ENCODE measurements around the gene TMEM95. TPM values are rescaled to one million over a fixed set of nuclear protein-coding genes. Genes with fewer than 3 reads are reported as not detected.
"Not testable (repeated sequence)": the region's sequence is repeated elsewhere in the genome, so short reads cannot be mapped to it uniquely, and the experiment has no call there.

The TMEM95 gene
- total and polyA plus RNA-seq, 2 experiments from 2014 or later: not detected

DNA sequence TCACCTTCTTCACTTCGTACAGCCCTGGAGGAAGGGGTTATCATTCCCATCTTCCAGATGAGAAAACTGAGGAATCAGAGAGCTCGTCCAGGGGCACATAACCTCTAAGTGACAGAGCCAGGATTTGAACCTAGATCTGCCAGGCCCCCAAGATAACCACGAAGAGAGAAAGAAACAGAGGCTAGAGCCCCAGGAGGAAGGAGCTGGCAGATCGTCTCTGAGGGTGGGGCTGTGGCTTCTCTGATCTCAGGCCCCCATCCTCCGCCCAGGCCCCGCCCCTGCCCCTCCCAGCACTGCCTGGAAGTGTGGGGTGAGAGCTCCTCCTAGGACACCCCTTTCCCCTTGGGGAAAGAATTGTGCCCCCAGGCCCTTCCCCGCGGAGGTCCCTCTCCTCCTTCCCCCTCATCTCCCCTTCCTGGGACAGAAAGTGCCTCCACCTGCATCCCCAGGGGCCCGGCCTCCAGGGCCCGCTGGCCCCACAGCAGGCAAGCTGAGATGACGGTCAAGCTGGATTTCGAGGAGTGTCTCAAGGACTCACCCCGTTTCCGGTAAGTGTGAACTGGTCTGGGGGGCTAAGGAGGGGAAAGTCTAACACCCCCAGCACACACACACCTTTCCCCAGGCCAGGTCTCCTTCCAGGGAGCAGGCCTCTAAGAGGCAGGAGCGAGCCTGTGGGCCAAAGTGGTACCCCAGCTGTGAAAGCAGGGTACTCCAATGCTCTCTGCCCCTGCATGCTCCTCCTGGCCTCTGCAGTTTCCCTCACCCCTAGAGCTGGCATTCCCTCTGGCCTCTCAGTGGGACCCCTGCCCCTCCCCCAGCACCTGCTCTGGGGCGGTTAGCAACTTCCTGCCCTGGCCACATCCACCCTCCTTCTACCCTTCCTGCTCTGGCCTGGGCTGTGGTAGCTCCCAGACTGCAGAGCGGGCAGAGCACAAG is 18.4 kb upstream of the TMEM95 start, which contains the start of gene ACAP1 (continued):
- TF ChIP-seq, protein P1, sequence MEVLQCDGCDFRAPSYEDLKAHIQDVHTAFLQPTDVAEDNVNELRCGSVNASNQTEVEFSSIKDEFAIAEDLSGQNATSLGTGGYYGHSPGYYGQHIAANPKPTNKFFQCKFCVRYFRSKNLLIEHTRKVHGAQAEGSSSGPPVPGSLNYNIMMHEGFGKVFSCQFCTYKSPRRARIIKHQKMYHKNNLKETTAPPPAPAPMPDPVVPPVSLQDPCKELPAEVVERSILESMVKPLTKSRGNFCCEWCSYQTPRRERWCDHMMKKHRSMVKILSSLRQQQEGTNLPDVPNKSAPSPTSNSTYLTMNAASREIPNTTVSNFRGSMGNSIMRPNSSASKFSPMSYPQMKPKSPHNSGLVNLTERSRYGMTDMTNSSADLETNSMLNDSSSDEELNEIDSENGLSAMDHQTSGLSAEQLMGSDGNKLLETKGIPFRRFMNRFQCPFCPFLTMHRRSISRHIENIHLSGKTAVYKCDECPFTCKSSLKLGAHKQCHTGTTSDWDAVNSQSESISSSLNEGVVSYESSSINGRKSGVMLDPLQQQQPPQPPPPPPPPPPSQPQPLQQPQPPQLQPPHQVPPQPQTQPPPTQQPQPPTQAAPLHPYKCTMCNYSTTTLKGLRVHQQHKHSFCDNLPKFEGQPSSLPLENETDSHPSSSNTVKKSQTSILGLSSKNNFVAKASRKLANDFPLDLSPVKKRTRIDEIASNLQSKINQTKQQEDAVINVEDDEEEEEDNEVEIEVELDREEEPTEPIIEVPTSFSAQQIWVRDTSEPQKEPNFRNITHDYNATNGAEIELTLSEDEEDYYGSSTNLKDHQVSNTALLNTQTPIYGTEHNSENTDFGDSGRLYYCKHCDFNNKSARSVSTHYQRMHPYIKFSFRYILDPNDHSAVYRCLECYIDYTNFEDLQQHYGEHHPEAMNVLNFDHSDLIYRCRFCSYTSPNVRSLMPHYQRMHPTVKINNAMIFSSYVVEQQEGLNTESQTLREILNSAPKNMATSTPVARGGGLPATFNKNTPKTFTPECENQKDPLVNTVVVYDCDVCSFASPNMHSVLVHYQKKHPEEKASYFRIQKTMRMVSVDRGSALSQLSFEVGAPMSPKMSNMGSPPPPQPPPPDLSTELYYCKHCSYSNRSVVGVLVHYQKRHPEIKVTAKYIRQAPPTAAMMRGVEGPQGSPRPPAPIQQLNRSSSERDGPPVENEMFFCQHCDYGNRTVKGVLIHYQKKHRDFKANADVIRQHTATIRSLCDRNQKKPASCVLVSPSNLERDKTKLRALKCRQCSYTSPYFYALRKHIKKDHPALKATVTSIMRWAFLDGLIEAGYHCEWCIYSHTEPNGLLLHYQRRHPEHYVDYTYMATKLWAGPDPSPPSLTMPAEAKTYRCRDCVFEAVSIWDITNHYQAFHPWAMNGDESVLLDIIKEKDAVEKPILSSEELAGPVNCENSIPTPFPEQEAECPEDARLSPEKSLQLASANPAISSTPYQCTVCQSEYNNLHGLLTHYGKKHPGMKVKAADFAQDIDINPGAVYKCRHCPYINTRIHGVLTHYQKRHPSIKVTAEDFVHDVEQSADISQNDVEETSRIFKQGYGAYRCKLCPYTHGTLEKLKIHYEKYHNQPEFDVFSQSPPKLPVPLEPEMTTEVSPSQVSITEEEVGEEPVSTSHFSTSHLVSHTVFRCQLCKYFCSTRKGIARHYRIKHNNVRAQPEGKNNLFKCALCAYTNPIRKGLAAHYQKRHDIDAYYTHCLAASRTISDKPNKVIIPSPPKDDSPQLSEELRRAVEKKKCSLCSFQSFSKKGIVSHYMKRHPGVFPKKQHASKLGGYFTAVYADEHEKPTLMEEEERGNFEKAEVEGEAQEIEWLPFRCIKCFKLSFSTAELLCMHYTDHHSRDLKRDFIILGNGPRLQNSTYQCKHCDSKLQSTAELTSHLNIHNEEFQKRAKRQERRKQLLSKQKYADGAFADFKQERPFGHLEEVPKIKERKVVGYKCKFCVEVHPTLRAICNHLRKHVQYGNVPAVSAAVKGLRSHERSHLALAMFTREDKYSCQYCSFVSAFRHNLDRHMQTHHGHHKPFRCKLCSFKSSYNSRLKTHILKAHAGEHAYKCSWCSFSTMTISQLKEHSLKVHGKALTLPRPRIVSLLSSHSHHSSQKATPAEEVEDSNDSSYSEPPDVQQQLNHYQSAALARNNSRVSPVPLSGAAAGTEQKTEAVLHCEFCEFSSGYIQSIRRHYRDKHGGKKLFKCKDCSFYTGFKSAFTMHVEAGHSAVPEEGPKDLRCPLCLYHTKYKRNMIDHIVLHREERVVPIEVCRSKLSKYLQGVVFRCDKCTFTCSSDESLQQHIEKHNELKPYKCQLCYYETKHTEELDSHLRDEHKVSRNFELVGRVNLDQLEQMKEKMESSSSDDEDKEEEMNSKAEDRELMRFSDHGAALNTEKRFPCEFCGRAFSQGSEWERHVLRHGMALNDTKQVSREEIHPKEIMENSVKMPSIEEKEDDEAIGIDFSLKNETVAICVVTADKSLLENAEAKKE (CRISPR knock-in tag; IDR thresholded peaks at IDR 0.05): 0 out of 2 replicates have a peak, but pooled peaks have one; percentile 40
- TF ChIP-seq ZNF331 (CRISPR knock-in tag; IDR thresholded peaks at IDR 0.05; ENCODE audit: low read depth): no peak
- TF ChIP-seq NANOG (IDR thresholded peaks at IDR 0.05; ENCODE audit: borderline replicate concordance): no peak
- TF ChIP-seq EZH2 (IDR thresholded peaks at IDR 0.05; ENCODE audit: low read depth, unreplicated experiment): no peak
- TF ChIP-seq, protein P2, sequence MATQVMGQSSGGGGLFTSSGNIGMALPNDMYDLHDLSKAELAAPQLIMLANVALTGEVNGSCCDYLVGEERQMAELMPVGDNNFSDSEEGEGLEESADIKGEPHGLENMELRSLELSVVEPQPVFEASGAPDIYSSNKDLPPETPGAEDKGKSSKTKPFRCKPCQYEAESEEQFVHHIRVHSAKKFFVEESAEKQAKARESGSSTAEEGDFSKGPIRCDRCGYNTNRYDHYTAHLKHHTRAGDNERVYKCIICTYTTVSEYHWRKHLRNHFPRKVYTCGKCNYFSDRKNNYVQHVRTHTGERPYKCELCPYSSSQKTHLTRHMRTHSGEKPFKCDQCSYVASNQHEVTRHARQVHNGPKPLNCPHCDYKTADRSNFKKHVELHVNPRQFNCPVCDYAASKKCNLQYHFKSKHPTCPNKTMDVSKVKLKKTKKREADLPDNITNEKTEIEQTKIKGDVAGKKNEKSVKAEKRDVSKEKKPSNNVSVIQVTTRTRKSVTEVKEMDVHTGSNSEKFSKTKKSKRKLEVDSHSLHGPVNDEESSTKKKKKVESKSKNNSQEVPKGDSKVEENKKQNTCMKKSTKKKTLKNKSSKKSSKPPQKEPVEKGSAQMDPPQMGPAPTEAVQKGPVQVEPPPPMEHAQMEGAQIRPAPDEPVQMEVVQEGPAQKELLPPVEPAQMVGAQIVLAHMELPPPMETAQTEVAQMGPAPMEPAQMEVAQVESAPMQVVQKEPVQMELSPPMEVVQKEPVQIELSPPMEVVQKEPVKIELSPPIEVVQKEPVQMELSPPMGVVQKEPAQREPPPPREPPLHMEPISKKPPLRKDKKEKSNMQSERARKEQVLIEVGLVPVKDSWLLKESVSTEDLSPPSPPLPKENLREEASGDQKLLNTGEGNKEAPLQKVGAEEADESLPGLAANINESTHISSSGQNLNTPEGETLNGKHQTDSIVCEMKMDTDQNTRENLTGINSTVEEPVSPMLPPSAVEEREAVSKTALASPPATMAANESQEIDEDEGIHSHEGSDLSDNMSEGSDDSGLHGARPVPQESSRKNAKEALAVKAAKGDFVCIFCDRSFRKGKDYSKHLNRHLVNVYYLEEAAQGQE (IDR thresholded peaks at IDR 0.05; ENCODE audit: unreplicated experiment): no peak
- no peak for TF ChIP-seq CREB1 (CRISPR knock-in tag; IDR thresholded peaks at IDR 0.05; ENCODE audit: low read depth)
- TF ChIP-seq, protein P3, sequence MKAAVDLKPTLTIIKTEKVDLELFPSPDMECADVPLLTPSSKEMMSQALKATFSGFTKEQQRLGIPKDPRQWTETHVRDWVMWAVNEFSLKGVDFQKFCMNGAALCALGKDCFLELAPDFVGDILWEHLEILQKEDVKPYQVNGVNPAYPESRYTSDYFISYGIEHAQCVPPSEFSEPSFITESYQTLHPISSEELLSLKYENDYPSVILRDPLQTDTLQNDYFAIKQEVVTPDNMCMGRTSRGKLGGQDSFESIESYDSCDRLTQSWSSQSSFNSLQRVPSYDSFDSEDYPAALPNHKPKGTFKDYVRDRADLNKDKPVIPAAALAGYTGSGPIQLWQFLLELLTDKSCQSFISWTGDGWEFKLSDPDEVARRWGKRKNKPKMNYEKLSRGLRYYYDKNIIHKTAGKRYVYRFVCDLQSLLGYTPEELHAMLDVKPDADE (IDR thresholded peaks at IDR 0.05): peak; percentile 82; the same call in 1 of the 2 replicates

DNA sequence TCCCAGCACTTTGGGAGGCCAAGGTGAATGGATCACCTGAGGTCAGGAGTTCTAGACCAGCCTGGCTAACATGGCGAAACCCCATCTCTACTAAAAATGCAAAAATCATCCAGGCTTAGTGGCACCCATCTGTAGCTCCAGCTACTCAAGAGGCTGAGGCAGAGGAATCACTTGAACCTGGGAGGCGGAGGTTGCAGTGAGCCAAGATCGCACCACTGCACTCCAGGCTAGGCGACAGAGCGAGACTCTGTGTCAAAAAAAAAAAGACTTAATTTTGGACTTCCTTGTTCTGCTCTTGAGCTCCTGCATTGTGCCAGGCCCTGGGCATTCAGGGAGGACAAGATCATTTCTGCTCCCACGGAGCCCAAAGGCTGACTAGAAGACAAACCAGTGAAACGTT is 17.4 kb upstream of the TMEM95 start:
- Histone ChIP-seq H3F3A (replicated peaks; ENCODE audit: low read depth) (peaks cover 21% of the 10 kb centered on the region), H3K4me1 (ENCODE audit: insufficient read depth) (peaks cover 18% of the 10 kb centered on the region), H3K4me2 (peak overlapping the region; percentile 78), H3K4me3 (peak overlapping the region; percentile 53; the same call in 1 of the 2 replicates), H3K27ac (ENCODE audit: low read depth) (peak overlapping the region; percentile 95)
- H3K36me3 ChIP-seq (ENCODE audit: insufficient read depth); H3K9me2 ChIP-seq (ENCODE audit: insufficient read depth); H2AFZ ChIP-seq; H3K36me3 Mint-ChIP-seq (ENCODE audit: low read depth); DNase-seq (ENCODE audit: low spot score); H3K27me3 ChIP-seq (ENCODE audit: insufficient read depth); H4K20me1 ChIP-seq (replicated peaks; ENCODE audit: insufficient read depth); ATAC-seq; H3K79me2 ChIP-seq (replicated peaks; ENCODE audit: insufficient read depth); H3K9me3 Mint-ChIP-seq; H3K27me3 Mint-ChIP-seq (ENCODE audit: insufficient read depth, low read depth, poor library complexity): not testable (repeated sequence)
- Mint-ChIP-seq H3K27ac (peak overlapping the region; percentile 73; the same call in 1 of the 2 replicates), H3K4me1 (peaks cover 24% of the 10 kb centered on the region), H3K4me3 (peak overlapping the region; percentile 66; the same call in 2 of the 3 replicates)

All from GM23338 (cell line).